ENCODE data around the gene NOG.

NOG gene

GRCh38 chr17:56638591-56639051, 45.1 kb downstream of the NOG start:
- DNase-seq (ENCODE audit: low read depth) = no peak

- DNase-seq (ENCODE audit: low read depth) = no peak
Measured at GRCh38 chr17:56639517-56639916, 46.0 kb downstream of the NOG start.

- DNase-seq (ENCODE audit: low read depth) = no peak
Measured at GRCh38 chr17:56640116-56640515, 46.6 kb downstream of the NOG start.

GRCh38 chr17:56641373-56641772, 47.9 kb downstream of the NOG start:
- DNase-seq (ENCODE audit: low read depth) = no peak

GRCh38 chr17:56641894-56642293, 48.4 kb downstream of the NOG start:
- no peak for DNase-seq (ENCODE audit: low read depth)

- no peak for DNase-seq (ENCODE audit: low read depth)
Measured at GRCh38 chr17:56642424-56642823, 48.9 kb downstream of the NOG start.
